ES-I3 (cell line): ENCODE results near the gene CERS3.

Experiments
- H3K36me3 ChIP-seq: 2 replicates; pipeline ENCODE4 v1.6.1; 2013; ENCODE audit warnings: mild to moderate bottlenecking, low read length, control low read depth, moderate library complexity; ENCODE audit not compliant: insufficient read depth
- H3K4me1 ChIP-seq: 2 replicates; pipeline ENCODE4 v1.6.1; 2013; ENCODE audit warnings: mild to moderate bottlenecking, control low read depth, low read length; ENCODE audit not compliant: insufficient read depth
- H3K9ac ChIP-seq: 2 replicates; pipeline ENCODE4 v1.6.1; 2013; ENCODE audit warnings: low read depth, mild to moderate bottlenecking, low read length, moderate library complexity
- H3K9me3 ChIP-seq: 2 replicates; pipeline ENCODE4 v1.6.1; 2013; ENCODE audit warnings: mild to moderate bottlenecking, low read length, moderate library complexity; ENCODE audit not compliant: control insufficient read depth, insufficient read depth

The CERS3 gene

DNA sequence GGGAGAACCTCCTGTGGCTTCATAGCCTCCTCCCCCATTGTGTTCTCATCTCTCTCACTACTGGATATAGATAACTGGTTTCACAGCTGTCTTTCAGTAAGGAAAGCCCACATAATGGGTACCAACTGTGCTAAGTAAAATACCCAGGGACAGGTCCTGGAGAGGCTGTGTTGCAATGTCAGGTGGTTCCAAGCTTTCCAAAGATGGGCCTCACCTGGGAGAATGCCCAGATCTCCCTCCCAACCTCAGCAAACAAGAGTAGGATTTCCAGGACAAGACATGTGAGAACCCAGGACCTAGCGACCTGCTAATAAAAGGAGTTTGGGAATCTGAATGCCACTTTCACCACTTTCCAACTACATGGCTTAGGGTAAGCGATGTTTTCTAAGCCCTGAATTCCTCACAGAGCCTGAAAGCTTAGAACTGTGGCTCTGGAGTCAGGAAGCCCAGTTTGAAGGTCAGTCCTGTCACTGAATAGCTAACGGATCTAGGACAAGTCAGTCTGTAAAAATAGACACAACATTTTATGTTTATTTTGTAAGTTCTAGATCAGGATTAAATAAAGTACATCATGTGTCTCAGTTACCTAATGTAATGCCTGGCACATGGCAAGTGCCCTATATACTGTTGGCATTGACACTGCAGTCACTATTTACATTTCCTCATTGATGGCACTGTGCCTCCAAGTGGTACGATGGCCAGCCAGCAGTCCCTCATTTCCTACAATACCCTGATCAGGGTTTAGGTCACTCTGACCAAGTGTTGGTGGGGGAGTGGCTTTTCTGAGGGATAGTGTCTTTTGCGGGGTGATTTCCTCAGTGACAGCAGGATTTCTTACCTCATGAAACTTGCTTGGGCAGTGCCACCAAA lies 11.9 kb downstream of the CERS3 start:
- Histone ChIP-seq H3K4me1 (no peaks in the 10 kb centered on the region), H3K9me3 (no peaks in the 10 kb centered on the region)

DNA sequence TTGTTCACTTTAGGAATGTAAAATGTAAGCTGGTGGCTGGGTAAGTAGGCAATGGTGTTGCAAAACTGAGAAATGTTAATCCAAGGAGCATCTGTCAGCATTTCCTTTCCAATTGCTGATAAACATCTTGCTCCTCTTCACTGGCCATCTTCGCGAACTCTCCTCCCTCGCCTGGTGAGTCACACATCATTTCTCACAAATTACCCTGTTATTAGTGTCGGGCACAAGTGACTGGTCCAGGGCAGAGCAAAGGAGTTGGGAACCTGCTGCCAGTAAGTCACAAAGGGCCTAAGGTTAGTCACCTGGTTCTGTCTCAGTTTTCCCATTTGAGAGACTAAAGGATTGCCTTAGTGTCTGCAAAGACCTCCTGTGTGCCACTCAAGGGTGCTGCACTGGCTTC lies 13.0 kb downstream of the CERS3 start:
- no peaks in the 10 kb centered on the region for H3K4me1 ChIP-seq

More for the DNA sequence above, 11.9 kb downstream of the CERS3 start:
- Histone ChIP-seq H3K9ac (no peak overlapping the region), H3K36me3 (no peaks in the 10 kb centered on the region)

GRCh38 chr15:100508641-100509300 lies 20.0 kb downstream of the CERS3 start:
- H3K9me3 ChIP-seq, result no peaks in the 10 kb centered on the region
- no peaks in the 10 kb centered on the region for H3K36me3 ChIP-seq

More for the DNA sequence above, 13.0 kb downstream of the CERS3 start:
- Histone ChIP-seq H3K36me3 (no peaks in the 10 kb centered on the region), H3K9ac (no peak overlapping the region), H3K9me3 (no peaks in the 10 kb centered on the region)

GRCh38 chr15:100502651-100503050 lies 26.1 kb downstream of the CERS3 start:
- H3K4me1 ChIP-seq, result no peaks in the 10 kb centered on the region
- no peak overlapping the region for H3K9ac ChIP-seq
- no peaks in the 10 kb centered on the region for H3K9me3 ChIP-seq
- no peaks in the 10 kb centered on the region for H3K36me3 ChIP-seq

More at GRCh38 chr15:100508641-100509300, 20.0 kb downstream of the CERS3 start:
- no peaks in the 10 kb centered on the region for H3K4me1 ChIP-seq
- no peak overlapping the region for H3K9ac ChIP-seq

- Histone ChIP-seq H3K9me3 (no peaks in the 10 kb centered on the region), H3K9ac (no peak overlapping the region), H3K4me1 (no peaks in the 10 kb centered on the region), H3K36me3 (no peaks in the 10 kb centered on the region)
Measured at GRCh38 chr15:100501117-100501516, 27.6 kb downstream of the CERS3 start.

DNA sequence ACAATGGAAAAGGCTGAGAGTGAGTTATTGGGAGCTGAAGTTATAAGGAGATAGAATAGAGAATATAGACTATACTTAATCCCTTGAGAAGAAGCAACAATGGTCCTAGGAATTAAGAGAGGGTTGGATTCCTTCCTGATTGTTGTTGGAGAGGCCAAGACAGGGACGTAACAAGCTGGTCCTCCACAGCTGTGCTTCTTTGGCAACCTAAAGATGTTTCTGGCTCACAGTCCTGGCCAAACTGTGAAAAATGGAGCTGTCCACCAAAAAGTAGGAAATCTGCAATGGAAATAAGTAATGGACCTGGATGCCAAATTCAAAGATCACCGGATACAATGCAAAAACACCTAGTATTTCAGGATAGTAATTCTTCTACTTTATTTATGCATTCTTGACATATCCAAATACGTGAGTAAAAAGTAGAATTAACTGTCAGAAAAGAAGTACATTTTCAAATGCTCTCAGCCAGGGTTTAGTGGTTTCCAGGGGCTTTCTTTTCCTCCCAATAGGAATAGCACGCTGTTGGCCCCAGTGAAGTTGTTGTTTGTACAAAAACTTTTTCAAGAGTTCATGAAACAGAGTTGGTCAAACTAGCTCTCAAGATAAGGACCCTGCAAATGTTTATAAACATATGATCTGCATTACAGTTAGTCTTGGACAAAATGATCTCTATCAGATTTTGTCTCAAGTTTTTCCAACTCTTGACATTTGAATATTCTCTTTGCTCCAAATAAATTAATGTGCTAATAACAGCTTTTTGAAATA lies 28.3 kb downstream of the CERS3 start:
- Histone ChIP-seq H3K36me3 (no peaks in the 10 kb centered on the region), H3K4me1 (no peaks in the 10 kb centered on the region), H3K9me3 (no peaks in the 10 kb centered on the region), H3K9ac (no peak overlapping the region)

- Histone ChIP-seq H3K9ac (no peak overlapping the region), H3K4me1 (no peaks in the 10 kb centered on the region), H3K36me3 (no peaks in the 10 kb centered on the region), H3K9me3 (no peaks in the 10 kb centered on the region)
Measured at GRCh38 chr15:100495861-100496260, 32.9 kb downstream of the CERS3 start.

DNA sequence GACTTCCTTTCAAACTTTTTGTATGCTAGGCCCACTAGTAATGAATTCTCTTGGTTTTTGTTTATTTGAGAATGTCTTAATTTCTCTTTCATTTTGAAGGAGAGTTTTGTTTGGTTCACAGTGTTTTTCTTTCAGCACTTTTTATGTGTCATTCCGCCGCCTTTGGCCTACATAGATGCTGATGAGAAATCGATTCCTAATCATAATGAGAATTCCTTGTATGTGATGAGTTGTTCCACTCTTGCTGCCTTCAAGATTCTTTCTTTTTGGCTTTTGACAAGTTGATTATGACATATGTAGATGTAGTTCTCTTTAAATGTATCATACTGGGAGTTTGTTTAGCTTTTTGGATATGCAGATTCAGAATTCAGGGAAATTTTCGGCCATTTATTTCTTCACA lies 35.5 kb downstream of the CERS3 start:
- H3K36me3 ChIP-seq, result no peaks in the 10 kb centered on the region
- no peaks in the 10 kb centered on the region for H3K4me1 ChIP-seq
- no peaks in the 10 kb centered on the region for H3K9me3 ChIP-seq
- H3K9ac ChIP-seq, result no peak overlapping the region

DNA sequence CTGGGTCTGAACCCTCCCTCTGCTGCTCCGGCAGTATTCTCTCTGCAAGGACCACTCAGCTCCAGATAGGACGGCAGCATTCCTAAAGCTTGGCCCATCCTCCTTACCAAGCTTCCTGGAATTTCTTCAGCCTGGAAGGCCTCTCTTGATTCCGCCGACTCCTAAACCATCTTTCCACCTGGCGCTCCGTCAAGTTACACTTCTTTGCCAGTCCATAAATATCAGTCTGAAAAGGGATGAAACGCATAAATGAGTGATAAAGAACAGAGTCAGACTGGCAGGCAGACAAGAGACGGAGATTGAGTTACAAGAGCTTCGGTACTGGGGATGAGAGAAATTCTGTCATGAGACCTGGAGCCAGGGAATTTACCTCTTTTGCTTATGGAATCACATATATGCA lies 44.3 kb downstream of the CERS3 start:
- Histone ChIP-seq H3K36me3 (no peaks in the 10 kb centered on the region), H3K9me3 (no peaks in the 10 kb centered on the region), H3K4me1 (no peaks in the 10 kb centered on the region), H3K9ac (no peak overlapping the region)

GRCh38 chr15:100483370-100483769 lies 45.4 kb downstream of the CERS3 start:
- no peaks in the 10 kb centered on the region for H3K4me1 ChIP-seq
- no peaks in the 10 kb centered on the region for H3K36me3 ChIP-seq
- no peaks in the 10 kb centered on the region for H3K9me3 ChIP-seq
- H3K9ac ChIP-seq, result no peak overlapping the region

GRCh38 chr15:100476805-100477204 lies 51.9 kb downstream of the CERS3 start:
- Histone ChIP-seq H3K9me3 (no peaks in the 10 kb centered on the region), H3K9ac (no peak overlapping the region), H3K36me3 (no peaks in the 10 kb centered on the region), H3K4me1 (no peaks in the 10 kb centered on the region)

GRCh38 chr15:100472736-100473135 lies 56.0 kb downstream of the CERS3 start:
- no peaks in the 10 kb centered on the region for H3K4me1 ChIP-seq
- H3K9me3 ChIP-seq, result no peaks in the 10 kb centered on the region; the same call in 1 of the 2 replicates
- no peaks in the 10 kb centered on the region for H3K36me3 ChIP-seq
- H3K9ac ChIP-seq, result no peak overlapping the region

GRCh38 chr15:100471933-100472332 lies 56.8 kb downstream of the CERS3 start:
- H3K36me3 ChIP-seq, result no peaks in the 10 kb centered on the region
- H3K9me3 ChIP-seq, result no peaks in the 10 kb centered on the region; the same call in 1 of the 2 replicates
- H3K4me1 ChIP-seq, result no peaks in the 10 kb centered on the region
- H3K9ac ChIP-seq, result no peak overlapping the region

GRCh38 chr15:100468285-100468684 lies 60.5 kb downstream of the CERS3 start:
- no peaks in the 10 kb centered on the region for H3K36me3 ChIP-seq
- no peaks in the 10 kb centered on the region; the same call in 1 of the 2 replicates for H3K9me3 ChIP-seq
- H3K4me1 ChIP-seq, result no peaks in the 10 kb centered on the region
- no peak overlapping the region for H3K9ac ChIP-seq
